ENCODE data around the gene NARF. TPM values are rescaled to one million over a fixed set of nuclear protein-coding genes. Genes with fewer than 3 reads are reported as not detected.

The NARF gene
- polyA plus RNA-seq, 1 experiment = 76.1 TPM

DNA sequence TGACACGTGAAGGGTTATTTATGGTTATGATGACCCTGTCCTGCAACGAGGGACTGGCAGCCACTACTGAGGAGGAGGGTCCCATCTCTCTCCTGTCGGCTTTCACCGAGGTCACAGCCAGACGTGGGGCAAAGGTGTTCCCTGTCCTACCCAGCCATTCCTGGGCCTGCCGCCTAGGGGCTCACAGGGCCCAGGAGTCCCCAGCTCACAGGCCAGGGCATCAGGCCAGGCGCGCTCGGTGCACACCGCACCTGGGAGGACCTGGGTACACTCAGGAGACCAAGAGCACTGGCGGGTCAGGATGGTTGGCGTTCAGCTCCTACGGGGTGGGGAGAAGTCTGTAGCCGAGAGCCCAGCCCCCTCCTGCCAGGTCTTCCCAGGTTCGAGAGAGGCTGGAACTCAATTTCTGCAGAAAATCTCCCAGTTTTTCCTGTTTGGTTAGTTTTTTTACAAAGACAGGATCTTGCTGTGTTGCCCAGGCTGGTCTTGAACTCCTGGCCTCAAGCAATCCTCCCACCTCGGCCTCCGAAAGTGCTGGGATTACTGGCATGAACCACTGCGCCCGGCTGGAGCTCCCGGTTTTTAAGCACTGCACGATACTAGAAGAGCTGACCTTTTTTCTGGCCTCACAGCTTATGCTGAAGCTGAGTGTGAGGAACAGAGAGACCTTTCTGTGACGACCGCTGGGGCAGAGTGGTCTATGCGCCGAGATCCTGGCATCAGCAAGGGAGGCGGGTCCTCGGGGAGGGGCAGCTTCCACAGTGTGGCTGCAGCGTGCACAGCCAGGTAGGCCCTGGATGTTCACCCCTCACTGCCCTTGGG is 15.7 kb upstream of the NARF start:
- no peaks in the 10 kb centered on the region for H3K9me3 ChIP-seq (ENCODE audit: control insufficient read depth, insufficient read depth, low read length)
- DNase-seq (ENCODE audit: low read depth, low spot score) = no peak
- CTCF ChIA-PET = no interaction called here
- TF ChIP-seq CTCF (IDR thresholded peaks at IDR 0.05; ENCODE audit: low read depth, low read length) = no peak
- no peaks in the 10 kb centered on the region for H3K27me3 ChIP-seq (ENCODE audit: control insufficient read depth, insufficient read depth, low read length)
- no peak overlapping the region for H3K4me3 ChIP-seq (ENCODE audit: low read depth, low read length)
- no peak overlapping the region for H3K27ac ChIP-seq (ENCODE audit: low read depth, low read length)
- POLR2A ChIA-PET = no interaction called here

GRCh38 chr17:82443465-82444283 is 14.9 kb upstream of the NARF start:
- no peak overlapping the region for H3K4me3 ChIP-seq (ENCODE audit: low read depth, low read length)
- DNase-seq (ENCODE audit: low read depth, low spot score) = no peak
- no peaks in the 10 kb centered on the region for H3K9me3 ChIP-seq (ENCODE audit: control insufficient read depth, insufficient read depth, low read length)
- no peak overlapping the region for H3K27ac ChIP-seq (ENCODE audit: low read depth, low read length)
- ChIA-PET POLR2A (no interaction called here), CTCF (no interaction called here)
- TF ChIP-seq CTCF (IDR thresholded peaks at IDR 0.05; ENCODE audit: low read depth, low read length) = no peak
- no peaks in the 10 kb centered on the region for H3K27me3 ChIP-seq (ENCODE audit: control insufficient read depth, insufficient read depth, low read length)

DNA sequence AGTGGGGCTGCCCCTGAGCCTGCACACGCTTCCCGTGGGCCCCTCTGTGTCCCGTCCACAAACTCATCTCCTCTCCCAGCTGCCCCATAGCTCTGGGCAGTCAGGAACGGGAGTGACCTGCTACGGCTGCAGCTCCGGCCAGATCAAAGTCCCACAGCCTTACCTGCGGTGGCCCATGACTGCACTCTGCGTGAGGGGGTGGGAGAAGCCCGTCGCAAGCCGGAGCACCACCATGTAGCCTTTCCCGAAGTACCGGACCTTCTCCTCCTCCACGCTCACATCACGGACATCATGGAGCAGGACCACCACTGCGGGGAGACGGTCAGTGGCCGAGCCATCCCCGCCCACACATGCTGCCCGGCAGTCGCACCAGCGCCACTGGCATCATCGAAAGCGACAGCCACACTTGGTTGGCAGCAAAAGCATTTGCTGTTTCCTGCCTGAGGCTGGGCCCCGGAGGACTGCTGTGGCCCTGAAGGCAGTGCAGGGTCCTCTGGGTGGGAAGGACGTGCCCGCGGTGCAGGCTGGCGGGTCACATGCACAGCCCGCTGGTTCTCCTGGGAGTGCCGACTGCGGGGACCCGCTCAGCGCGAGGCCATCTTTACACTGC is 14.2 kb upstream of the NARF start:
- CTCF ChIA-PET = no interaction called here
- no peak for TF ChIP-seq CTCF (IDR thresholded peaks at IDR 0.05; ENCODE audit: low read depth, low read length)
- H3K4me3 ChIP-seq (ENCODE audit: low read depth, low read length) = no peak overlapping the region
- H3K9me3 ChIP-seq (ENCODE audit: control insufficient read depth, insufficient read depth, low read length) = peaks cover 5% of the 10 kb centered on the region; the same call in 1 of the 2 replicates
- DNase-seq (ENCODE audit: low read depth, low spot score) = no peak
- POLR2A ChIA-PET = no interaction called here
- H3K27ac ChIP-seq (ENCODE audit: low read depth, low read length) = no peak overlapping the region
- no peaks in the 10 kb centered on the region for H3K27me3 ChIP-seq (ENCODE audit: control insufficient read depth, insufficient read depth, low read length)

- ChIA-PET POLR2A (no interaction called here), CTCF (no interaction called here)
- no peak for TF ChIP-seq CTCF (IDR thresholded peaks at IDR 0.05; ENCODE audit: low read depth, low read length)
- H3K4me3 ChIP-seq (ENCODE audit: low read depth, low read length) = no peak overlapping the region
- H3K9me3 ChIP-seq (ENCODE audit: control insufficient read depth, insufficient read depth, low read length) = peaks cover 5% of the 10 kb centered on the region; the same call in 1 of the 2 replicates
- H3K27me3 ChIP-seq (ENCODE audit: control insufficient read depth, insufficient read depth, low read length) = no peaks in the 10 kb centered on the region
- no peak overlapping the region for H3K27ac ChIP-seq (ENCODE audit: low read depth, low read length)
- no peak for DNase-seq (ENCODE audit: low read depth, low spot score)
Measured at GRCh38 chr17:82444941-82445521, 13.5 kb upstream of the NARF start.
